NCI-H2081 (cell line): ENCODE measurements around the gene ZCCHC7.
"Not testable (repeated sequence)": the region's sequence is repeated elsewhere in the genome, so short reads cannot be mapped to it uniquely, and the experiment has no call there.

Experiments used
- DNase-seq, 2 experiments: peaks; one replicate each; lab custom pipeline; 2025; lab: John Stamatoyannopoulos, UW

The ZCCHC7 gene

DNA sequence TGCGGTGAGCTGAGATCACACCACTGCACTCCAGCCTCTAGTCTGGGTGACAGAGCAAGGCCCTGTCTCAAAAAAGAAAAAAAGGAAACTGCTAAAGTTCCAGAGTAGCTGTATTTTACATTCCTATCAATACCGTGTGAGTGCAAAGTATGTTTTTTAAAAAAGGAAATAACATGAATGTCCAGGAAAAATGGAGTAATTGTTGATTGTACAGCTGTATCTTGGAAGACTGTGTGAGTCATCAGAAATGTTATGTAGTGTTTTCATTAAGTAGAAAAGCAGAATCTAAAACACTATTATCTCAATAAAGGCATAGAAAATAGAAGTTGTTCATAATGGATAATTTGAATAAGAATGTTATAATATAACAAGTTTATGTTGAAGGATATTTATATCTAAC, 53.9 kb downstream of the ZCCHC7 start:
- DNase-seq, result no peak

DNA sequence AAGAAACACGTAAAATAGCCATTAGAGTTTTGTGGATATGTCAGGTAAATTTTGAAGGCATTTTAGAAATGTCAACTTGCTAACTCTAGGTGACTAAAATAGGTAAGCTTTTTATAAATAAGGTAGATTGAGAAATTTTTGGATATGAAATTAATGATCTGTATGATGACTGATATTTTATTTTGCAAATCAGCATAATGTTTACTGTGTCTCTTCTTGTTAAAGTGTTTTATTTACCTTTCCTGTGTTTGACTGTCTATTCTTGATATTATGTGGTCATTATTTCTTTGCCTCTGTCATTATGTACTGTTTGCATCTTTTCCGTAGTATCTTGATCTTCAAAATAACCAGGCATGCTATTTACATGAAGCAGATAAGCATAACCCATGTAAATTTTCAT, 58.4 kb downstream of the ZCCHC7 start:
- DNase-seq, result no peak

DNA sequence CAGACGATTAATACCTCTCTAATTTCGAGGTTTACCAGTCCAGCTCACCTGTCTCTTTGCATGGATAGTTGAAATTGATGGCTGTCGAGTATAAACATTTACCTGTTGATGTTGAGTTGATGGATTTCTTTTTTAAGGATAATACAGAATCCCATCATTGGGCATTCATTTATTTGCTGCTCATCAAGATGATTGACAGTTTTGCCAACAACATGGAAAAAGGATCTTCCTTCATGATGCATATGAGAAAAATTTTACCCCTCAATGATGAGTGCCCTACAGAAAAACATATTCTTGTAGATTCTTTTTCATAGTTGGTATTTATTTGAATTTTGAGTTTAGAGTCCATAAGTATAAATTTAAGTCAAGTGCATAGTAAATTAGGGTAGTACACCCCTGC, 59.2 kb downstream of the ZCCHC7 start:
- no peak for DNase-seq

DNA sequence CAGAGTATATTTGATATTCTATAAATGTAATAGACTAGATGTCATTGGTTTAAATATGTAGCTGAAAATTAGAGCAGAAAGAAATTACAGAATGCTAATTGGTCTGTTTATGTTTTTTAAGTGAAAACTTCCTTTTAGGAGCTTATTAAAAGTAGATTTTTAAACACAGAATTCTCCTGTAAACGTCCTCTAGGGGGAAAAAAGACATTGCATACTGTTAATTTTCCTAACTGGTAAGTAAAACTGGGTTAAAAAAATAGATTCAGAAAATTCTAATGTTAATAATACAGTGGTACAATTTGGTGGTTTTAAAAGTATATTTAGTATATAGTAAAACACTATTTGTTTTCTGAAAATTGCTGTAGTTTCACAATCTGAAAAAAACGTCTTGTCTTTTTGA, 59.8 kb downstream of the ZCCHC7 start:
- no peak for DNase-seq

DNA sequence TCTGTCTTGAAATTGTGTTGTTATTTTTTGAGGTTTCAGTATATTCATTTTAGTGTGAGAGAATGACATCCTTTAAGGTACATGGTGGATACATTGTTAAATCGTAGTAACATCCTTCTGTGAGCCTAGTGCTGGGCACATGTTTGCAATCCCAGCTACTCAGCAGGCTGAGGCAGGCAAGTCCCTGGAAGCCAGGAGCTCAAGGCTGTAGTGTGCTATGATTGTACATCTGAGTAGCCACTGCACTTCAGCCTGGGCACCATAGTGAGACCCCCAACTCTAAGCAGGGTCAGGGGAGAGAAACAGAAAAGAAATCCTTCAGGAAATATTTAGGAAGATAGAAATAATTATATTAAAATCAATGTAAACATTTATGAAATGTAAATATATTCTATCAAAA, 62.3 kb downstream of the ZCCHC7 start:
- no peak for DNase-seq

DNA sequence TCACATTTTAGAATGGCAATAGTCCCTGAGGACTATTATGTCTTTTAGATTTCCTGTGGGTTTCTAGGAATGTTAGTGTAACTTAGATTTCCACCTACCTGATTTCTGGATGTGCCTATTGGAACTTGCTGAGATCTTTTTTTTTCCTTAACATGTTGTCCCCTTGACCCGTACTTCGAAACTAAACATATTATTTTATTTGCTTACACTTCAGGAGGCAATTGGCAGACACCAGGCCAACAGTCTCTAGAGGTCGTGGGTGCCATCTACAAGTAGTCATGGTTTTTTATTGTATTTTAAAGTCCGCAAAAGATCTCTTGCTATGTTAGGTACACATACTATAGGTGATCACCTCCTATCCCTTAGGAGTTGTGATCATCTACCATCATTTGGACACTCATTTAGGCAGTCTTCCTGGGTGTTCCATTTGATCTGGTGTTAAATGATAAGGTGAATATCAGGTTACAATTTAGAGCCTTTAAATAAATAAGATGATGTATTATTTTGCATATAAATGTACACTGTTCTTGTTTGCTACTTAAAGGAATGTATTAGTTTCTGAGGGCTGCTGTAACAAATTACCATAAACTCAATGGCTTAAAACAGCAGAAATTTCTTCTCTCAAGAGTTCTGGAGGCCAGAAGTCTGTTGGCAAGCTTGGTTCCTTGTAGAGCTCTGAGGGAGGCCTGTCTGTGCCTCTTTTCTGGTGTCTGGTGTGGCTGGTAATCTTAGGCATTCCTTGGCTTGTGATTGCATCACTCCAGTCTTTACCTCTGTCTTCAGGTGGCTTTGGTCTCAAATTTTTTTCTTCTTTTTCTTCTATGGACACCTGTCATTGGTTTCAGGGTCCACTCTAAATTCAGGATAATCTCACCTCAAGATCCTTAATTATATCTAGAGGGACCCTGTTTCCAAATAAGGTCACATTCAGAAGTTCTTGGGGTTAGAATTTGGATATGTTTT, 64.8 kb downstream of the ZCCHC7 start:
- no peak for DNase-seq

DNA sequence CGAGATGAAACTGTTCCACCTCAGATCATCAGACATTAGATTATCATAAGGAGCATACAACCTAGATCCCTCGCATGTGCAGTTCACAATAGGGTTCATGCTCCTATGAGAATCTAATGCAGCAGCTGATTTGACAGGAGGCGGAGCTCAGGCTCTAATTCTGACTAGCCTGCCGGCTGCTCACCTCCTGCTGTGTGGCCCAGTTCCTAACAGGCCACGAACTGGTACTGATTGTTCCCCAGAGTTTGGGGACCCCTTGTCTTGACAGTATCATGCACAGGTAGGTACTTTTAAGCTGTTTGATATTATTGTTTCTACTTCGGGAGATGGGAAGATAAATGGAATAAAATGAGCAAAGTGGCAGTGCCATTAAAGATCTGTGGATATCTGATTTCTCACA, 66.9 kb downstream of the ZCCHC7 start:
- DNase-seq, result no peak

DNA sequence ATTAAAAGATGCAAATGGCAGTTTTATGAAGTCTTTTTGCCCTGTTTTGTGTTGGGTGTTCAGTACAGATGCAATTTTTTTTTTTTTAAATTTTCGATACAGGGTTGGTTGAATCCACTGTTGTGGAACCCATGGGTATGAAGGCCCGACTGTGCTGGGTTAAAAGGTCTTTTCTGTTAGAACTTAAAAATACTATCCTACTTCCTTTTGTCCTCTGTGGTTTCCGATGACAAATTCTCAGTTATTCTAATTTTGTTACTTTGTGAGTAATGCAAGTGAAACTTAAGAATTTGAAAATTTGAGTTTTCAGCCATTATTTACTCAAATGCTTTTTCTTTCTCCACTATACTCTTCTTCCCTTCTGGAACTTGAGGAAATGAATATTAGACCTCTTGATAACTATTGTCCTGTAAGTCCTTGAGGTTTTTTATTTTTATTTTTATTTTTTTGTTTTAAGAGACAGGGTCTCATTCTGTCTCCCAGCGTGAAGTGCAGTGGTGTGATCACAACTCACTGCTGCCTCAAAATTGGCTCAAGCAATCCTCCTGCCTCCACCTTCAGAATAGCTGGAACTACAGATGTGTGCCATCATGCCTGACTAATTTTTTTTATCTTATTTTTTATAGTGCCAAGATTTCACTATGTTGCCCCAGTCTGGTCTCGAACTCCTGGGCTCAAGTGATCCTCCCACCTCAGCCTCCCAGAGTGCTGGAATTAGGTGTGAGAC, 67.5 kb downstream of the ZCCHC7 start:
- no peak for DNase-seq

DNA sequence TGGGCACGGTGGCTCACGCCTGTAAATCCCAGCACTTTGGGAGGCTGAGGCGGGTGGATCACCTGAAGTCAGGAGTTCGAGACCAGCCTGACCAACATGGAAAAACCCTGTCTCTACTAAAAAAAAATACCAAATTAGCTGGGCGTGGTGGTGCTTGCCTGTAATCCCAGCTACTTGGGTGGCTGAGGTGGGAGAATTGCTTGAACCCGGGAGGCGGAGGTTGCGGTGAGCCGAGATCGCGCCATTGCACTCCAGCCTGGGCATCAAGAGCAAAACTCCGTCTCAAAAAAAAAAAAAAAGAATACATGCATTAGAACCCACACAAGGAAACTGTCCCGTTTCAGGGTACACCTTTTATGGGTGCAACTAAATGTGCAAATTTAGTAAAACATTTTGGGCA, 70.4 kb downstream of the ZCCHC7 start:
- not testable (repeated sequence) for DNase-seq

DNA sequence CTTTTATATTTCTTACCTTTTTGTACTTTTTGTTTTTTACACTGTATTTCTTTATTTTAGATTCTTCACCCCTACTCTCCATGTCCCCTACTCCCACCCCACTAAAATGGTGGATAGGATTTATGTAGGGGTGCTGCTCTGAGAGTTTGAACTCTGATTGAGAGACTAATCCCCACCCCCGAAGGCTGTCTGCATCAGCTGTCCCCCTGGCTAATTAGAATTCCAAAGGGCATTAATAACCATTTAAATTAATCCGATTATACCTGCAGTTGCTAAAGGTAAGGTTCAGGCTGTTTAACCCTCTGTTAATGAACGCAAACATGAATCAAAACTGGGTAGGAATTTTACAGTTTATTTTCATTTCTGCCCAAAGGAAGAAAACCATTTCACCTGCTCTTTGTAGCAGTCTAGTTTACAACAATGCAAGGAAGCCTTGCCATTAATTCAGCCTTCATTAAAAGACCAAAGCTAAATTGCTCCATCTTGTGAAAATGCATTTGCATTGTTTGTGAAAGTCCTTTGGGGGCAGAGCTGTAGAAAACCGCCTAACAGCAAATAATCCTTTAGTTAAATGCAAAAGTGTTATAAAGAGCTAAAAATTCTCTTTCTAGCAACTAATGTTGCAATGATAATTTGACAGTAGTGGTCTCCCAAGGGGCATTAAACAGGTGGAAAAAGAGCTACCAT, 71.2 kb downstream of the ZCCHC7 start:
- DNase-seq, result no peak

DNA sequence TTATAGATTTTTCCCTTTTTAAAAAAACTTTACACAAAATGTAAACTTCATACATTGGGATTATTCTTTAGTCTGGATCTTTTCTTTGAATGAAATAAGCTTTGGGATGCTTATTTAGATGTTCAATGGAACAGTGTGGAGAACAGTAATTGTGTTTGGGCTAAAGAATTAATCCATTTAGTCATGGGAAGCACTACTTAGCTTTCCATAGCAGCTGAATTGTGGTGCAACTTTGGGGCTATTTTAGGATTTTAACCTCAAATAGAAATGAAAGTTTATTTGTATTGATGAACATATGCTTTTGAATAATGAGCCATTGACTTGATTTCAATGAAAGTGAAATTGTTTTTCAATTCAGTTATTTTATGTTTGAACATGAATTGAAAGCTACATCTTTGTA, 72.4 kb downstream of the ZCCHC7 start:
- DNase-seq, result no peak

DNA sequence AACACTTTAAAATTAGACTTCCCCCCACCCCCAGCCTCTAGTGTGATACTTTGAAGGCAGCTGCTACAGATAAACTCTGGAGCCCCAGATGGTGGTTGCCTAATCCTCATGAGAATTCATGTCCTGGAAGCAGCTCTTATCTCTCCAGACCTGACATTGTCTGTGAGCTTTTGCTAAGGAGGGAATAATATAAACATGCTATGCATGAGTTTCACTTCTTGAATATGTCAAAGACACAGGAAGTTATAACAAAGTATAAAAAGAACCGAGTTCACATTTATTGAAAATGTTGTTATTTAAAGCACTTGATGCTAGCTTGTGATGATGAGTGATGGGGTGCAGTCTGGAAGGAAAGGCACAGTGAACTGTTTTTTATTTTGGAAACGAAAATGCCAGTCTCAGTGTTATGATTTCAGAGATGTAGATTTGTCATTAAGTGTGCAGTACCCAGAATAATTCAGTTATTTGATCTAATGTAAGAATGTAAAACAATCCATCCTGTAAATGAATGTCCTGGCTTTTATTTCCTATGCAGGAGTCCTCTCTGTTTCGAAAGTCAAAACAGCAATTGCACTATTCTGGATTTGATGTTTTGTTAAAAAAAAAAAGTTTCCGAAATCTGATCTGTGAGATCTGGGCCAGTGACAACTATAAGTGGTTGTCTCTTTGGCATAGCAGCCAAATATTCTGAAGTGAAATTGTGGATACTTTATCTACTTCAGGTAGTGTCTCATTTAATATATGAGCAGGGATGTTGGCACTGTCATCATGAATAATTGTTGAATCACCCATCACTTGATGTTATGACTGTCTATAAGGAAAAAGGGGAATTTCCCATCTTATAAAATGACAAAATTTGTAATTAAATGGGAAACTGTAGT, 77.0 kb downstream of the ZCCHC7 start:
- DNase-seq, result no peak

DNA sequence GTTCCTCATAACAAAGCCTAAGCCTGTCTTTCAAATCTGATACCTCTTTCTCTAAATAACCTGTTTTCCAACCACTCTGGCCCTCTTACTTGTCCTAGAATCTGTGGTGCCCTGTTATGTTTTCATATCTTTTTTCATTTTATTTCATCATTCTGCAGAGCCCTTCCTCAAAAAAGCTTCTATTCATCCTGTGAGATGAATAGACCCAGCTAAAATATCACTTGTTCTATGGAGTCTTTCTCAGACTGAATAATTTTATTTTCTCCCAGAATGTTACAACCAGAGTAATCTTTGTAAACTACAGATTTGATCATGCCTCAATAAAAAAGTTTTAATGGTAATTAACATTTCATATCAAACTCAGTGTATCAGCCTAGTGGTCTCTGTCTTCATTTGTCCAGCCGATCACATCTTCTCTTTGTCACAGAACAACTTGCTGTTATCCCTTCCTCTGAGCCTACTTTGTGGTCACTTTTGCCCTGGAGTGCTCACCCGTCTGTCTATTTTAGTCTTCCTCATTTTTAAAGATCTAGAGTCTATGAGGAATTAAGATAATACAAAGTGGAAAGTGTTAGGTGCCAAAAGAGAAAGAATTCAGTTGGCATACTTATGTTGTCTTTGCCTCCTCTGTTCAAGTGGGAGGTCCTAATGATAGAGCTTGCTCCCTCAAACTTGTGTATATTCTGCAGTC, 77.8 kb downstream of the ZCCHC7 start:
- no peak for DNase-seq

DNA sequence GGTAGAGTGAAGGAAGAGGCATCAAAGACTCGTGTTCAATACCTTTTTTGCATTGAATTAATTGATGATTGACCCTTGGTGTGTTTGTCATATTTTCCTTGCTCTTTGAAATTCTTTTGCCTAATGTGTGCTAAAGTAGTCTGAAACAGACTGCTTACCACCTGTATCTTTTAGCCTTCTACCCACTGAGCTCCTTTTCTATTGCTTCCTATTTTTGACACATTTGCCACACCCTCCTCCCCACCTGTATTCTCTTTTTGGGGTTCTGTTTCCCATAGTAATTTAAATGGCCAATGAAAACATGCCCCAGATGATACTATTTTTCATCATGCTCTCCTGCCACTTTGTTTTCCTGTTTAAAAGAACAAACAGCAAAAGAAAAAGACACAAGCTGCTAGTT, 78.5 kb downstream of the ZCCHC7 start:
- no peak for DNase-seq

DNA sequence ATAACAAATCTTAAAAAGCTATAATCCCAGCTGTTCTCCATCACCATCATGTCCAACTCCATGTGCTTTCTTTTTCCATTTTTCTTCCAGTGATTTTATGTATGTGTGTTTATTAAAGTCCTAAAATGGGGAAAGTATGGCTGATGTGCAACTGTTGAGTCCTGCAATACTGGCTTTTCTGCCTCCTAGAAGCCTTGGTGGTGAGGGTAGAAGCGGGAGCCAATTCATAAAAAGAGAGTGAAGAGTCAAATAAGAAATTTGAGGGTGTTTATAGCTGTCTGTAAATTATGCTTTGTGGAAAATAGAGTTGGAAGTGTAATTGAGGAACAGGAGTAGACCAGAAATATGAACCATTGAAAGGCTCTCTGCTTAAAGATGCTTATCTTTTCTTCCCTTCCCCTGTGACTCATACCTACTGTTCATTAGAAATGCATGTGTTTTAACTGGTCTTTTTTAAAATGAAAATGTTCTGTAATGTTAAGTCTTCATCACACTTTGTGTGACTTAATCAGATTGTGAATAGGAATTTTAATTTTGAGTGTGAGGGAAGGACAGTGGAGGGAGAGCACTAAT, 80.1 kb downstream of the ZCCHC7 start:
- no peak for DNase-seq

DNA sequence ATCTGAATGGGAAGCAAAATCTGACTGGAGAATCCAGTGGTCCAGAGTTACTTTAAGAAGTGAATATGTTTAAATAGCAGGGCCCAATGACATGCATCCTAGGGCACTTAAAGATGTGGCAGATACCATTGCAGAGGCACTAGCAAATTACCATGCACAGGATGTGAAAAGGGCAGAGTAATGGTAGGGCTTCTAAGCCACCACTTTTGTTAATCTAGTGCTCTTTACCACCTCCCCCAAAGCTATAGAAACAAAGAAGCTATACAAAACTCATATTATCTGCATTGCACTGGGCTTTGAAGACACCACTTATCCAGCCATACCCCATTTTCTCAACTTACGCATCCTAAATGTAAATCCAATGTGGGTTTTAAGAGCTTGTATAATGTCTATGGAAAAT, 81.2 kb downstream of the ZCCHC7 start:
- DNase-seq, result no peak

DNA sequence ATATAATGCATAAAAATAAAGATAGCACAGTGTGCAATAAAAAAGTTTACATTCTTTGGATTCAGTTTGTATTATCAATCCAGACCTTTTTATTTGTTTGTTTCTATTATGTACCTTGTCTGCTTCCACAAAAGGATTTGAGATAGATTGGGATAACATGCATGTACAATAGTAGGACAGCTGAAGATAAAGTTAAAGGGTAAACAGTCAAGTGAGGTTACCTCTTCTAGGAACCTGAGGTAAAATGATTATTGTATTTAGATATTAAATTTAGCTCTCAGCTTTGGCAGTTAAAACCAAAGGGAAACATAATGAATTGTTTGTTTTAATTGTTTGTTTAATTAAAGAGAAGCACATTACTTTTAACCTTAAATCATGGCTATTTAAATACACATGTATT, 81.7 kb downstream of the ZCCHC7 start:
- no peak for DNase-seq

DNA sequence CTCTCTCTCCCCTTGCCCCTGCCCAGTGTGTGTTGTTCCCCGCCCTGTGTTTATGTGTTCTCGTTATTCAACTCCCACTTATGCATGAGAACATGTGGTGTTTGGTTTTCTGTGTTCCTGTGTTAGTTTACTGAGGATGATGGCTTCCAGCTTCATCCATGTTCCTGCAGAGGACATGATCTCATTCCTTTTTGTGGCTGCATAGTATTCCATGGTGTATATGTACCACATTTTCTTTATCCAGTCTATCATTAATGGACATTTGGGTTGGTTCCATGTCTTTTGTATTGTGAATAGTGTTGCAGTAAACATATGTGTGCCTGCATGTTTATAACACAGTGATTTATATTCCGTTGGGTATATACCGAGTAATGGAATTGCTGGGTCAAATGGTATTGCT, 83.1 kb downstream of the ZCCHC7 start:
- not testable (repeated sequence) for DNase-seq

DNA sequence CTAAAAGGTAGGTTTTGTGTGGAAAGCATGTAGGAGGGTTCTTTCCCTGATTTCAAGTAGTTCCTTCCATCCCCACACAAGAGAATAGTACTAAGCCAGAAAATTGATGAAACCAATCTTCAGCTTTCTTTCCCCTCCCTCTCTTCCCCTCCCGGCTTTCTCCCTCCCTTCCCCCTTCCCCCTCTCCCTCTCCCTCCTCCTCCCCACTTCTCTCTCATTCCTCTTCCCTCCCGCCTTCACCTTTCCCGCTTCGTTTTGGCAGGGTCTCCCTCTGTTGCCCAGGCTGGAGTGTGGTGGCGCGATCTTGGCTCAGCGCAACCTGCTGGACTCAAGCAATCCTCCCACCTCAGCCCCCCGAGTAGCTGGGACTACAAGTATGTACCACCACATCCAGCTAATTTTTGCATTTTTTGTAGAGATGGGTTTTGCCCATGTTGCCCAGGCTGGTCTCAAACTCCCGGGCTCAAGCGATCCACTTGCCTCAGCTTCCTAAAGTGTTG, 85.8 kb downstream of the ZCCHC7 start:
- DNase-seq, result no peak
